NT2/D1 (cell line): ENCODE results near the gene LELP1.

Experiments used
- YY1 ChIP-seq: IDR thresholded peaks from 2 replicates; pipeline ENCODE4 v1.6.1; 2011; ENCODE audit not compliant: insufficient read length, insufficient read depth
- ZNF274 ChIP-seq: IDR thresholded peaks from 2 replicates; pipeline ENCODE4 v1.6.1; 2011; ENCODE audit warnings: mild to moderate bottlenecking, low read depth, low read length

- TF ChIP-seq ZNF274: no peak
- no peak for TF ChIP-seq YY1
These were observed 1.2 kb upstream of the LELP1 start for GRCh38 chr1:153202006-153202405.
